GM18858 (cell line): Measurements from ENCODE around the gene UQCR10.
"Not testable (repeated sequence)": the region's sequence is repeated elsewhere in the genome, so short reads cannot be mapped to it uniquely, and the experiment has no call there.

ENCODE experiments used
- ATAC-seq: cut with Tn5 transposase; IDR thresholded peaks from one replicate; pipeline ENCODE4 v1.9.1; 2021; ENCODE audit not compliant: unreplicated experiment

Gene UQCR10

GRCh38 chr22:29737251-29738117 lies 29.7 kb upstream of the UQCR10 start:
- no peak for ATAC-seq

- ATAC-seq, result no peak
These were observed 28.9 kb upstream of the UQCR10 start for GRCh38 chr22:29738118-29738815.

- ATAC-seq, result no peak
These were observed 27.8 kb upstream of the UQCR10 start for GRCh38 chr22:29739346-29739875.

- ATAC-seq, result no peak
These were observed 27.0 kb upstream of the UQCR10 start for GRCh38 chr22:29740216-29740615.

- no peak for ATAC-seq
These were observed 25.2 kb upstream of the UQCR10 start for GRCh38 chr22:29741926-29742325.

GRCh38 chr22:29742326-29742725 lies 24.8 kb upstream of the UQCR10 start:
- ATAC-seq, result no peak

GRCh38 chr22:29744902-29745301 lies 22.3 kb upstream of the UQCR10 start:
- no peak for ATAC-seq

GRCh38 chr22:29747832-29748231 lies 19.3 kb upstream of the UQCR10 start:
- ATAC-seq, result no peak

GRCh38 chr22:29748248-29748893 lies 18.8 kb upstream of the UQCR10 start:
- no peak for ATAC-seq

GRCh38 chr22:29750029-29750428 lies 17.1 kb upstream of the UQCR10 start:
- ATAC-seq, result no peak

- no peak for ATAC-seq
These were observed 16.3 kb upstream of the UQCR10 start for GRCh38 chr22:29750559-29751538.

GRCh38 chr22:29751669-29752068 lies 15.5 kb upstream of the UQCR10 start:
- ATAC-seq, result no peak

- no peak for ATAC-seq
These were observed 13.1 kb upstream of the UQCR10 start for GRCh38 chr22:29753808-29754657.

GRCh38 chr22:29754658-29755395 lies 12.3 kb upstream of the UQCR10 start:
- ATAC-seq, result not testable (repeated sequence)

- no peak for ATAC-seq
These were observed 11.3 kb upstream of the UQCR10 start for GRCh38 chr22:29755889-29756288.

GRCh38 chr22:29756341-29756740 lies 10.8 kb upstream of the UQCR10 start:
- no peak for ATAC-seq

GRCh38 chr22:29757096-29757495 lies 10.1 kb upstream of the UQCR10 start:
- ATAC-seq, result no peak

GRCh38 chr22:29758068-29758622 lies 9.0 kb upstream of the UQCR10 start:
- ATAC-seq, result no peak
